ENCODE data around the gene NELFB.
"Not testable (repeated sequence)": the region's sequence is repeated elsewhere in the genome, so short reads cannot be mapped to it uniquely, and the experiment has no call there.

Gene NELFB

DNA sequence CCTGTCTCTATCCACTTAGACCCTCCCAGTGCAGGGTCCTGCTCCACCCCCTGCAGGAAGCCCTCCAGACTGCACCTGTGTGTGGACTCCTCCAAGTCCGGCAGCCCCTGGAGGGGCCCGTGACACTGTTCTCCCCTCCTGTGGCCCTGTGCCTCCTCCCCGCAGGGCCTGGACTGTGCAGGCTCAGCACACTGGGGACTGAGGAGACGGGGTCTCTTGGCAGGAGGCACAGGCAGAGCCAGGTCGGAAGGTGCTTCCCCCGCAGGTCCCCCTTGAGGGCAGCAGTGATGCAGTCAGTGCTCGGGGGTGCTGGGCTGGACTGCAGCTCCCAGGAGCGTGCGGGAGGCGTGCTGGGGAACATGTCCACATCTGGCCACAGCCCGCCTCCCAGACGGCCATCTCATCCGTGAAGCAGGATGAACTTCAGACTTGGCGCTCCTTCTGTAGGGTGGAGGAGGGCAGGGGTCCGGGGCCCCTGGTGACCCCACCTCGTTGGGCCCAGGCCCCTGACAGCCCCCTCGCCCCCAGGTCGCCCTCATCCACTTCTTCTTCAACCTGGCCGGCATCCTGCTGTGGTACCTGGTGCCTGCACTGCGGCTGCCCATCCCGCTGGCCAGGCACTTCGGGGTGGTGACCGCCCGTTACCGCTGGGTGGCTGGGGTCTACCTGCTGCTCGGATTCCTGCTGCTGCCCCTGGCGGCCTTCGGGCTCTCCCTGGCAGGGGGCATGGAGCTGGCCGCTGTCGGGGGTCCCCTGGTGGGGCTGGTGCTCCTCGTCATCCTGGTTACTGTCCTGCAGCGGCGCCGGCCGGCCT is 19.5 kb upstream of the NELFB start:
- DNase-seq, result no peak

DNA sequence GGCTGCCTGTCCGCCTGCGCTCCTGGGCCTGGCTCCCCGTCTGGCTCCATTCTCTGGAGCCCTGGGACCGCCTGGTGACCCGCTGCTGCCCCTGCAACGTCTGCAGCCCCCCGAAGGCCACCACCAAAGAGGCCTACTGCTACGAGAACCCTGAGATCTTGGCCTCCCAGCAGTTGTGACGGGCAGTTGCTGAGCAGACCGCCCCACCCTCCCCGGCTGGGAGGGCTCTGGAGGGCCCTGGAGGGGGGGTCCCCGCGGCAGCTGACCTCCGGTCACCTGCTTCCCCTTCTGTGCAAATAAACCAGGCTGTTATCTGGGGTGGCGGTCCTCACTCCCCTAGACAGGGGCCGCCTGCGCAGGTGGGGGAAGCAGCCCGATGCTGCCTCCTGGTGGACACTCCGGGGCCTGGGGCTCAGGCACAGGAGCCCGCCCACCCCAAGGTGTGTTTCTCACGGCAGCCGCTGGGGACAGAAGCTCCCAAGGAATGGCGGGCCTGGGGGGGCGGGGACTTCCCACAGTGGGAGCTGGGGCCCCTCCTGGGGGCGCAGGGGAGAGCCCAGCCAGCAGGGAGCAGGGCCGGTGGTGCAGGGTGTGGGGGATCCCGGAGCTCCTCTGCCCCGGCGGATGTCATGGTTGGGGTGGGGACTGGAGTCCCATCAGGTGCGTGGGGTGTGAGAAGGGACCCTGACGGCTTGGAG is 18.7 kb upstream of the NELFB start:
- Mint-ChIP-seq H3K4me3 (no peak overlapping the region), H3K4me1 (peaks cover 22% of the 10 kb centered on the region), H3K27ac (no peak overlapping the region), H3K36me3 (peaks cover 3% of the 10 kb centered on the region), H3K27me3 (peaks cover 21% of the 10 kb centered on the region), H3K9me3 (no peaks in the 10 kb centered on the region)
- peak; percentile 95 for DNase-seq
- CTCF ChIA-PET, result interaction anchor here (0.6 to 2.5 kb wide), 29 partner anchors 11 to 189 kb away, joined by 3 to 45 read pairs (median 4); partner anchors contain the start of genes CYSRT1, DPP7, NELFB and RNF224

More for the DNA sequence above, 19.5 kb upstream of the NELFB start:
- no peaks in the 10 kb centered on the region for H3K9me3 Mint-ChIP-seq
- no peaks in the 10 kb centered on the region for H3K36me3 Mint-ChIP-seq
- no peak overlapping the region for H3K4me3 Mint-ChIP-seq
- H3K27me3 Mint-ChIP-seq, result peaks cover 18% of the 10 kb centered on the region
- CTCF ChIA-PET, result interaction anchor here (0.8 to 2.5 kb wide), 13 partner anchors 10 to 188 kb away, joined by 3 to 45 read pairs (median 6); partner anchors contain the start of genes CYSRT1, DPP7, RNF224 and SAPCD2
- H3K4me1 Mint-ChIP-seq, result peaks cover 19% of the 10 kb centered on the region
- H3K27ac Mint-ChIP-seq, result no peak overlapping the region

DNA sequence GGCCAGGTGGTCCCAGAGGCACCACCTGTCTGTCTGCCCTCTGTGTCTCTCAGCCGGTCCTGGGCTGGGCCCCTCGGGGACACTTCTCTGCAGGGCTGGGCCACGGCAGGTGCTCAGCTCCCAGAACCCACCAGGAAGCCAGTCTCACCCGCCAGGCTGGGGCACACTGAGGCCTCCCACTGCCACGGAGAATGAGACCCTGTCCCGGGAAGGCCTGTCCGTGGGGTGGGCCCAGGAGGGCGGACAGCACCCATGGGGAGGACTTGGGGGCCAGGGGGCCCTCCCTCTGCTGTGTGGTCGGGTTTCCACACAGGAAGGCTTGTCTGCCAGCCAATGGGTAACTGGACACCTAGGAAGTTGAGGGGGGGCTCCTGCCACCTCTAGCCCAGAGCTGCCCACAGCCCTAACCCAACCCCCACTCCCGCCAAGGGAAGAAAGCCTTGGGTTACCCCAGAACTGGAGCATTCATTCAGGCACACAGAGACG is 18.1 kb upstream of the NELFB start:
- Mint-ChIP-seq H3K9me3 (no peaks in the 10 kb centered on the region), H3K27me3 (peaks cover 18% of the 10 kb centered on the region), H3K36me3 (peaks cover 4% of the 10 kb centered on the region), H3K27ac (no peak overlapping the region), H3K4me1 (peaks cover 22% of the 10 kb centered on the region), H3K4me3 (no peak overlapping the region)
- DNase-seq, result no peak
- CTCF ChIA-PET, result interaction anchor here (0.6 to 2.5 kb wide), 30 partner anchors 10 to 190 kb away, joined by 3 to 45 read pairs (median 4); partner anchors contain the start of genes CYSRT1, DPP7, NELFB and RNF224

DNA sequence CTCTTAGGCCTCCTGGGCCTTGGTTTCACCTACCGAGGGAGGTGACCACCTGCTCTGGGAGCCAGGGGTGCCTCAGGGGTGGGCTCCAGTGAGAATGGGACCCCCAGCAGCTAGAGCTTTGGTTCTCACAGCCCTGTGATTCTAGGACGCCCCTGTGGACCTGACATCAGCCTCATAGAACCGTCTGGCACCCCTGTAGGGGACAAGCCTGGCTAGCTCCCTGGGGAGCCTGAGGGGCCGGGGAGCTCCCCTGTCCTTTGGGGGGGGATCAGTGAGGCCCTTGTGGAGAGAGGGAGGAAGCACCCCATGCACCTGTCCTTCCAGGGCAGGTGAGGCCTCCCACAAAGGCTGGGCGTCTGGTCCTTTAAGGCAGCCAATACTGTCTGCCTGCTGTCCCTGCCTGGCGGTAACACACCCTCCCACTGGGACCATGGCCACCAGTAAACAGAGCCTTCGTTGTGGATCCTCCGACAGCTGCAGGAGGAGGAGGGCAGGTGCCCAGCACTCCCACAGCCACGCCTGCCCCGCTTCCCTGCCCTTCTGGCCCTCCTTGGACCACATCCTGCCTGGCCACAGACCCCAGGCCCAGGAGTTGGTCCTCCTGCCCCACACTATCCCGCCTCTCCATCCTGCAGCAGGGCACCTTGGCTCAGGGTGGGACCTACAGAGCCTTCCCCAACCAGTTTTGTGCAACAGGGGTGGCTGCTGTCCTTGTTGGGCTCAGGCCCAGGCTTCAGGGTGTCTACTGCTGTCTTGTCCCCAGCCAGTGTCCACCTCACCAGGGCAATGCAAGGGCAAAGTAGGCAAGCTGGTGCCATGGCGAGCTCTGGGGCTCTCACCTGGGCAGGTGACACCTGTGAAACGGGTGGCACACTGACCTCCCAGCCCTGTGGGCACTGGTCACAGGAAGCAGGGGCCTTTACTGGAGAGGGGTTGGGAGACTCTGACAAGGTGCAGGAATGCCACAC is 17.1 kb upstream of the NELFB start:
- CTCF ChIA-PET, result interaction anchor here (0.8 to 2.5 kb wide), 8 partner anchors 9 to 174 kb away, joined by 3 to 45 read pairs (median 6); partner anchors contain the start of genes CYSRT1, NELFB and RNF224
- peaks cover 32% of the 10 kb centered on the region for H3K4me1 Mint-ChIP-seq
- no peak overlapping the region for H3K4me3 Mint-ChIP-seq
- H3K27ac Mint-ChIP-seq, result peak overlapping the region; percentile 71
- no peaks in the 10 kb centered on the region for H3K9me3 Mint-ChIP-seq
- H3K27me3 Mint-ChIP-seq, result peaks cover 14% of the 10 kb centered on the region
- H3K36me3 Mint-ChIP-seq, result peaks cover 15% of the 10 kb centered on the region
- no peak for DNase-seq

DNA sequence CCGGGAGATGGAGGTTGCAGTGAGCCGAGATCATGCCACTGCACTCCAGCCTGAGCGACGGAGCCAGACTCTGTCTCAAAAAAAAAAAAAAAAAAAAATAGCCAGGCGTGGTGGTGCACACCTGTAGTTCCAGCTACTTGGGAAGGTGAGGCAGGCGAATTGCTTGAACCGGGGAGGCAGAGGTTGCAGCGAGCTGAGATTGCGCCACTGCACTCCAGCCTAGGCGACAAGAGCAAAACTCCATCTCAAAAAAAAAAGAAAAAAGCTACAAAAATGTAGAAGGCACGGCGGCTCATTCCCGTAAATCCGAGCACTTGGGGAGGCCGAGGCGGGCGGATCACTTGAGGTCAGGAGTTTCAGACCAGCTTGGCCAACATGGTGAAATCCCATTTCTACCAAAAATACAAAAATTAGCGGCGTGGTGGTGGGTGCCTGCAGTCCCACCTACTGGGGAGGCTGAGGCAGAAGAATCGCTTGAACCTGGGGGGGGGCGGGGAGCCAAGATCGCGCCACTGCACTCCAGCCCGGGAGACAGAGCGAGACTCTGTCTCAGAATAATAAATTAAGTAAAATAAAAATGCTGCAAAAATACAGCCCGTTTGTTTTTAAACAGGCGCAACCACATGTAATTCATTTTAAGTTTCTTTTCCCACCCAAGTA is 15.5 kb upstream of the NELFB start:
- Mint-ChIP-seq H3K4me1 (peaks cover 39% of the 10 kb centered on the region), H3K36me3 (peaks cover 23% of the 10 kb centered on the region), H3K27ac (peak overlapping the region; percentile 78), H3K4me3 (peak overlapping the region; percentile 73), H3K27me3 (peaks cover 12% of the 10 kb centered on the region)
- CTCF ChIA-PET, result interaction anchor here (1.0 to 1.8 kb wide), 3 partner anchors 13 to 50 kb away, joined by 3 to 8 read pairs (median 5); partner anchors contain the start of genes NELFB and RNF224
- H3K9me3 Mint-ChIP-seq, DNase-seq: not testable (repeated sequence)

DNA sequence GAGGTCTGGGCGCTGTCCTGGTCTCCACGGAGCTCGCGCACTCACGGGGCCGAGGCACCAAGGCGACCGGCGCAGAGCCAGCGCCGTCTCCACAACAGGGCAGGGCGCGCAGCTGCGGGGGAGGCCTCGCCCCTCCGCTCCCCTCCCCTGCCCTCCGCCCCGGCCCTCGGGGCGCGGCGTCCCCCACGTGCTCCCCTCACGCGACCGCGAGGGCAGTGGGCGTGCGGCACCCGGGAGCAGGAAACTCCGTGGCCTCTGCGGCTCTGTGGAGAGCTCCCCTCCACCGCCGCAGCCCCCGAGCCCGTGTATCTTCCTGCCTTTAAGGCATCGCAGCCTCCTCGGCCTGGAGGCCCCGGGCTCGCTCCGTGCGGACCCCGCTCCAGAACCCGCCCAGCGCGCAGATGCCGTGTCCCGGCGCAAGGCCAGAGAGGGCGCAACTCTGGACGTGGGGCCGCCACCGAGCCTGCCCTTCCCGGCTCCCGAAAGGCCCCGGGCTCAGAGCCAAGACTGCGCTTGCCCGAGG is 14.7 kb upstream of the NELFB start:
- H3K36me3 Mint-ChIP-seq, result peaks cover 23% of the 10 kb centered on the region
- H3K27ac Mint-ChIP-seq, result peak overlapping the region; percentile 78
- H3K4me1 Mint-ChIP-seq, result peaks cover 39% of the 10 kb centered on the region
- H3K9me3 Mint-ChIP-seq, result no peaks in the 10 kb centered on the region
- H3K4me3 Mint-ChIP-seq, result peak overlapping the region; percentile 73
- H3K27me3 Mint-ChIP-seq, result peaks cover 5% of the 10 kb centered on the region
- DNase-seq, result peak; percentile 81
- CTCF ChIA-PET, result interaction anchor here (0.6 to 1.8 kb wide), 6 partner anchors 13 to 513 kb away, joined by 3 to 8 read pairs (median 3); partner anchors contain the start of genes NELFB and RNF224

DNA sequence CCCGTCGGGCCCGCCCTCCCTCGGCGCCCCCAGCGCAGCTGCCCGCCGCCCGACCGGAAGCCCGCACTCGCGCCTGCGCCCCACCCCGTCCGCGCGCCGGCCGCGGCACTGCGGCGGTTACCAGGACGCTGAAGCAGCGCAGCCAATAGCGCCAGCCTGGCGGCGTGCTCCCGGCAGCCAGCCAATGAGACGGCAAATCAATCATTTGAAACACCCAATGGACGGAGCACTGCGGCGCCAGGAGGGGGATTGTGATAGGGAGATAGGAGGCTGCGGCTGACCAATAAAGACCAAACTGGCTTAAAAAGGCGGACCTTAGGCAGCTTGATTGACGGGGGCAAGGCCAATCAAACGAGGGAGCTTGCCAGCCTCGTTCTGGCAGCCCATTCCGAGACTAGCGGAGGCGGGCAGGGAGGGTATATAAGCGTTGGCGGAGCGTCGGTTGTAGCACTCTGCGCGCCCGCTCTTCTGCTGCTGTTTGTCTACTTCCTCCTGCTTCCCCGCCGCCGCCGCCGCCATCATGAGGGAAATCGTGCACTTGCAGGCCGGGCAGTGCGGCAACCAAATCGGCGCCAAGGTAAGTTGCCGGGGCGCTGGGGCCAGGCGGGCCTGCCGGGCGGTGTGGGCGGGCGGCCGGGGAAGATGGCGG is 14.2 kb upstream of the NELFB start, which contains the start of gene TUBB4B:
TSS of gene TUBB4B (plus strand) at position 447 of the 649 bp plus-strand sequence. CDS start at position 521, 74 bp downstream.
- peaks cover 23% of the 10 kb centered on the region for H3K36me3 Mint-ChIP-seq
- peaks cover 4% of the 10 kb centered on the region for H3K27me3 Mint-ChIP-seq
- H3K4me1 Mint-ChIP-seq, result peaks cover 39% of the 10 kb centered on the region
- peak; percentile 98 for DNase-seq
- H3K4me3 Mint-ChIP-seq, result peak within 1 kb of the TSS; percentile 85
- H3K9me3 Mint-ChIP-seq, result no peaks in the 10 kb centered on the region
- H3K27ac Mint-ChIP-seq, result peak within 1 kb of the TSS; percentile 92
- CTCF ChIA-PET, result interaction anchor here (0.6 to 1.8 kb wide), 6 partner anchors 14 to 514 kb away, joined by 3 to 8 read pairs (median 3); partner anchors contain the start of genes NELFB and RNF224

DNA sequence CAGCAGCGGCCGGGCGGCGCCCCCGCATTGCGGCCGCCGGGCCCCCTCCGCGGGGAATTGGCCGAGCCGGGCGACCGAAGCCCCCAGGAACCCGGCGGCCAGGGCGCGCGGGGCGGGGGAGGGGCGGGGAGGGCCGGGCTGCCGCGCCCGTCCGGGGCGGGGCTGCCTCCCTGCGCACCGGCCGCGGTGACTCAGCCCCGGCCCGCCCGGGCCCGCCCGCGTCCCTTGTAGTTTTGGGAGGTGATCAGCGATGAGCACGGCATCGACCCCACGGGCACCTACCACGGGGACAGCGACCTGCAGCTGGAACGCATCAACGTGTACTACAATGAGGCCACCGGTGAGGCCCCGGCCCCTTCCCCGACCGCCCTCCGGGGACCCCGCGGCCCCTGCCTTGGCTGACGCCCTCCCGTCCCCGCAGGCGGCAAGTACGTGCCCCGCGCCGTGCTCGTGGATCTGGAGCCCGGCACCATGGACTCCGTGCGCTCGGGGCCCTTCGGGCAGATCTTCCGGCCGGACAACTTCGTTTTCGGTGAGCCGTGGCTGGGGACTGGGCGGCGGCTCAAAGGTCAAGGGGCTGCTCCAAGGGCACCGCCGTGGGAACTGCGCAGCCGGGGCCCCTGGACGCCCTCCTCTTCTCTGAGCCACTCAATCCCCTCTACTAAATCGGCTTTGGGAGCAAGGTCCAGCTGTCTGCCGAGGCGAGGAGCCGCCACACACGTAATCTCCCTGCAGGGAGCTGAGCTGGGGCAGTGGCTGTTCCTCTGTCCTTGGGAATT is 13.4 kb upstream of the NELFB start:
- H3K4me1 Mint-ChIP-seq, result peaks cover 38% of the 10 kb centered on the region
- H3K4me3 Mint-ChIP-seq, result peak overlapping the region; percentile 85
- CTCF ChIA-PET, result interaction anchor here (1.8 kb wide), 1 partner anchor 52 kb away, joined by 5 read pairs; no protein-coding TSS in a partner anchor
- no peaks in the 10 kb centered on the region for H3K9me3 Mint-ChIP-seq
- peaks cover 23% of the 10 kb centered on the region for H3K36me3 Mint-ChIP-seq
- DNase-seq, result peak; percentile 75
- H3K27me3 Mint-ChIP-seq, result peaks cover 4% of the 10 kb centered on the region
- H3K27ac Mint-ChIP-seq, result peak overlapping the region; percentile 84

DNA sequence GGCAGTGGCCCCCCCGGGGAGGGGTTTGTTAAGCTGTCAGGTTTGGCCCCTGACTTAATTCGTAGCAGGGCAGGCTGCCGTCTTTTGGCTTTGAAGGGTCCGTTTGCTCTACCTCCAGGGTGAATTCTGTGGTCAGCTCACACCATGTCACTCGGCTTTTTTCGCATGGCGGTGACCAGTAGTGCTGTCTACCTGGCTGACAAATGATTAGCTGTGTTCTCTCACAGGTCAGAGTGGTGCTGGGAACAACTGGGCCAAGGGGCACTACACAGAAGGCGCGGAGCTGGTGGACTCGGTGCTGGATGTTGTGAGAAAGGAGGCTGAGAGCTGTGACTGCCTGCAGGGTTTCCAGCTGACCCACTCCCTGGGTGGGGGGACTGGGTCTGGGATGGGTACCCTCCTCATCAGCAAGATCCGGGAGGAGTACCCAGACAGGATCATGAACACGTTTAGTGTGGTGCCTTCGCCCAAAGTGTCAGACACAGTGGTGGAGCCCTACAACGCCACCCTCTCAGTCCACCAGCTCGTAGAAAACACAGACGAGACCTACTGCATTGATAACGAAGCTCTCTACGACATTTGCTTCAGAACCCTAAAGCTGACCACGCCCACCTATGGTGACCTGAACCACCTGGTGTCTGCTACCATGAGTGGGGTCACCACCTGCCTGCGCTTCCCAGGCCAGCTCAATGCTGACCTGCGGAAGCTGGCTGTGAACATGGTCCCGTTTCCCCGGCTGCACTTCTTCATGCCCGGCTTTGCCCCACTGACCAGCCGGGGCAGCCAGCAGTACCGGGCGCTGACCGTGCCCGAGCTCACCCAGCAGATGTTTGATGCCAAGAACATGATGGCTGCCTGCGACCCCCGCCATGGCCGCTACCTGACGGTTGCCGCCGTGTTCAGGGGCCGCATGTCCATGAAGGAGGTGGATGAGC is 12.6 kb upstream of the NELFB start:
- no peaks in the 10 kb centered on the region for H3K9me3 Mint-ChIP-seq
- peaks cover 23% of the 10 kb centered on the region for H3K36me3 Mint-ChIP-seq
- peaks cover 4% of the 10 kb centered on the region for H3K27me3 Mint-ChIP-seq
- peak overlapping the region; percentile 84 for H3K27ac Mint-ChIP-seq
- CTCF ChIA-PET, result interaction anchor here (0.8 kb wide), 1 partner anchor 12 kb away, joined by 4 read pairs; no protein-coding TSS in a partner anchor
- DNase-seq, result no peak
- peak overlapping the region; percentile 85 for H3K4me3 Mint-ChIP-seq
- peaks cover 35% of the 10 kb centered on the region for H3K4me1 Mint-ChIP-seq

DNA sequence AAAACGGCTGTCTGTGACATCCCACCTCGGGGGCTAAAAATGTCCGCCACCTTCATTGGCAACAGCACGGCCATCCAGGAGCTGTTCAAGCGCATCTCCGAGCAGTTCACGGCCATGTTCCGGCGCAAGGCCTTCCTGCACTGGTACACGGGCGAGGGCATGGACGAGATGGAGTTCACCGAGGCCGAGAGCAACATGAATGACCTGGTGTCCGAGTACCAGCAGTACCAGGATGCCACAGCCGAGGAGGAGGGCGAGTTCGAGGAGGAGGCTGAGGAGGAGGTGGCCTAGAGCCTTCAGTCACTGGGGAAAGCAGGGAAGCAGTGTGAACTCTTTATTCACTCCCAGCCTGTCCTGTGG is 11.9 kb upstream of the NELFB start:
- H3K27me3 Mint-ChIP-seq, DNase-seq, CTCF ChIA-PET, H3K9me3 Mint-ChIP-seq: not testable (repeated sequence)
- peaks cover 33% of the 10 kb centered on the region for H3K4me1 Mint-ChIP-seq
- H3K27ac Mint-ChIP-seq, result peak overlapping the region; percentile 55
- peaks cover 23% of the 10 kb centered on the region for H3K36me3 Mint-ChIP-seq
- peak overlapping the region; percentile 31 for H3K4me3 Mint-ChIP-seq

Measured in activated naive CD4-positive, alpha-beta T cell treated with anti-CD3 and anti-CD28 coated beads, Interleukin-2, amount 10 ng/mL, durations not matched to agents 7 days and 5 days (primary cell).